ENCODE measurements around the gene CGB2.

DNA sequence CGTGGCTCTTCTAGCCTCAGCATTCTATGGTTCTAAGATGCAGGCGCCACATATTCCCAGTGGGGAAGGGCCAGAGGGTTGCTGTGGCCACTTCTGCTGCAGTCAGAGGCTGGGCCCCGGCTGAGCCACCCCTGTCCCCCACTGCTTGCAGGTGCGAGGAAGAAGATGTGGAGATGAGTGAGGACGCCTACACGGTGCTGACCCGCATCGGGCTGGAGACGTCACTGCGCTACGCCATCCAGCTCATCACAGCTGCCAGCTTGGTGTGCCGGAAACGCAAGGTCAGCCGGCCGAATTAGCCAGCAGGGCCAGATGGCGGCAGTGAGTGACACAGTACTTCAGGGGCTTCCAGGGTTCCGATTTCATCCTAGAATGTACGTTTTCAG, 16.8 kb upstream of the CGB2 start:
- TF ChIP-seq POLR2AphosphoS5 (IDR thresholded peaks at IDR 0.05; ENCODE audit: low read depth, low read length) (no peak), POLR2A (IDR thresholded peaks at IDR 0.05; ENCODE audit: low read depth, low read length) (no peak)

All from GM12892 (cell line).